GM19328 (cell line): ENCODE measurements around the gene ZDHHC16.
"Not testable (repeated sequence)": the region's sequence is repeated elsewhere in the genome, so short reads cannot be mapped to it uniquely, and the experiment has no call there.

ENCODE experiments used
- ATAC-seq: cut with Tn5 transposase; IDR thresholded peaks from one replicate; pipeline ENCODE4 v1.9.1; 2021; ENCODE audit warnings: mild to moderate bottlenecking, moderate library complexity; ENCODE audit not compliant: unreplicated experiment

Gene ZDHHC16

GRCh38 chr10:97445722-97446639 lies at the start of gene ZDHHC16, which contains the start of gene EXOSC1:
Gene ZDHHC16, plus strand, starts transcription at chr10:97446175. Its CDS starts 5,501 bp downstream, at chr10:97451676.
Gene EXOSC1, minus strand, starts transcription at chr10:97446006. Its CDS starts 21 bp downstream, at chr10:97445985.
- ATAC-seq = peak; percentile 95

GRCh38 chr10:97399843-97400545 lies 46.0 kb upstream of the ZDHHC16 start:
- ATAC-seq = no peak

- ATAC-seq = peak; percentile 94
Measured at GRCh38 chr10:97400665-97401454, 45.1 kb upstream of the ZDHHC16 start, which contains the start of gene RRP12. Gene RRP12, minus strand, starts transcription at chr10:97401340. Its CDS starts 109 bp downstream, at chr10:97401231.

GRCh38 chr10:97401455-97401919 lies 44.5 kb upstream of the ZDHHC16 start:
- ATAC-seq = no peak

DNA sequence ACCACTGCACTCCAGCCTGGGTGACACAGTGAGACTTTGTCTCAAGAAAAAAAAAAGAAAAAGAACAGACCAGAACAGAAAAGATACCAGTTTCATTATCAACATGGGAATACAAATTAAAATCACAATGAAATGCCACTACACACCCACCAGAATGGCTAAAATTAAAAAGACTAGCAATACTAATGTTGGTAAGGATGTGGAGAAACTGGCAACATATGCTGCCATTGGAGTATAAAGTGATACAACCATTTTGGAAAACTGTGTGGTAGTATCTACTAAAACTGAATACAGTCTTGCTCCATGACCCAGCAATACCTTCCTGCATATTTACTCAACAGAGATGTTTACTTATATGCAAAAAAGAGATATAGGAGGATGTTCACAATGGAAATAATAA lies 41.9 kb upstream of the ZDHHC16 start:
- ATAC-seq = no peak

DNA sequence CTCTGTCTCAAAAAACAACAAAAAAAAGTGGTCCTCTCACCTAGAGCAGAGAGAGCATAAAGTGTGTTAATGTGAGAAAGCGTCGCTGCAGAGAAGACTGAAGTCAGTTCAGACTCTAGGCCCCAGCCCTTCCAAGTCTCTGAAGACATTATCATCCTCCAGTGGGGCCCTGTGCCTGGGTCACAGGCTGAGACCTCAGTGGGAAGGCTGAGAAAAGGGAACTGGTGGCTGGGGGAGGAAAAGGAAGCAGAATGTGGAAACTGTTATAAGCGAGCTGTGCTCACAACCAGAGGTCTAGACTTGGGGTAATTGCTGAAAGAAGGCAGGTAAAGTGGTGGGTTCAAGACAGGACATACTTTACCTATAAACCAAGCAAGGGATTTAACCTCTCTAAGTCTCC lies 39.9 kb upstream of the ZDHHC16 start:
- ATAC-seq = no peak

DNA sequence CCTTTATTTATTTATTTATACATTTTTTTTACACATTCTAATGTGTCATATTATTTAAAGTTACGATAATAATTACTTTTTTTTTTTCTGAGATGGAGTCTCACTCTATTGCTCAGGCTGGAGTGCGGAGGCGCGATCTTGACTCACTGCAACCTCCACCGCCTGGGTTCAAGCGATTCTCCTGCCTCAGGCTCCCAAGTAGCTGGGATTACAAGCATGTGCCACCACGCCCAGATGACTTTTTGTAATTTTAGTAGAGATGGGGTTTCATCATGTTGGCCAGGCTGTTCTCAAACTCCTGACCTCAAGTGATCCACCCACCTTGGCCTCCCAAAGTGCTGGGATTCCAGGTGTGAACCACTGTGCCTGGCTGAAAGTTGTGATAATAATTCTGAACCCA lies 39.5 kb upstream of the ZDHHC16 start:
- ATAC-seq = not testable (repeated sequence)

GRCh38 chr10:97407211-97407951 lies 38.6 kb upstream of the ZDHHC16 start:
- ATAC-seq = peak; percentile 94

GRCh38 chr10:97407952-97408248 lies 38.1 kb upstream of the ZDHHC16 start:
- ATAC-seq = no peak

DNA sequence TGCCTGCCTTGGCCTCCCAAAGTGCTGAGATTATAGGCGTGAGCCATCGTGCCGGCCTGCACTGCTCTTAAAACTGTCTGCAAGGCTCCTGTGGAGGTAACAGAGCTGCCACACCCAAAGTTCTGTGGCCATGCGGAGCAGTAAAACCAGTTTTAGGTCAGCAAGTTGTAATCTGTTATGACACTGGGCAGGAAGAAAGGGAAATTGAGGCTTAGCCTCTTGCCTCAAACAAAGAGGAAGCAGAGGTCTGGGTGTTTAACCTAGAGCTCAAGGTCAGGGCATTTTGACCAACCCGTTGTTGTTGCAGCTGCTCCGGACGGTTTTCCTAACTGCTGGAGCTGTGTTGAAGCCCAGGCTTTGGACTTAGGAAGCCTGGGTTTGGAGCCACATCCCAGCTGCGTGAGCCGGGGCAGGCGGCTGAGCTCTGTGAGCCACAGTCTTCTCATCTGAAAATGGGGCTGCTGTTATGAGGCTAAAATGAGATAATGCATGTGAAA lies 37.4 kb upstream of the ZDHHC16 start:
- no peak for ATAC-seq

- ATAC-seq = no peak
Measured at GRCh38 chr10:97411406-97411805, 34.6 kb upstream of the ZDHHC16 start.

- ATAC-seq = no peak
Measured at GRCh38 chr10:97412891-97413304, 33.1 kb upstream of the ZDHHC16 start.

DNA sequence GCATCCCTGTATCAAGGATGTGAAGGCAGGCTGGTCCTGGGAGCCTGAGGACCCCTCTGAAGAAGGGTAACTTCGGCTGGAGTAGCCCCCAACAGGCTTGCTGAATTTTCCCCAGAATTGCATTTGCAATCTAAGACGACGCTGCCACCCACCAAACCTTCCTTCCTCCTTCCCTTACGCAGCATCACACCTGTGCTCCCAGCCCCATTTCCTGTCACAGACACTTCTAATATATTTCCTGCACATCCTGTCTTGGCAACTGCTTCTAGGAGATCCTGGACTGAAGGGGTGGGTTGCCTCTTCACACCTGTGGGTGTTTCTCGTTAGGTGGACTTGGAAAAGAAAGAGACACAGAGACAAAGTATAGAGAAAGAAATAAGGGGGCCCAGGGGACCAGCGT lies 29.4 kb upstream of the ZDHHC16 start:
- ATAC-seq = no peak

- not testable (repeated sequence) for ATAC-seq
Measured at GRCh38 chr10:97423757-97424098, 22.2 kb upstream of the ZDHHC16 start.

- peak; percentile 82 for ATAC-seq
Measured at GRCh38 chr10:97425964-97426775, 19.8 kb upstream of the ZDHHC16 start, which contains the start of gene PGAM1. Gene PGAM1, plus strand, starts transcription at chr10:97426191. Its CDS starts 117 bp downstream, at chr10:97426308.

DNA sequence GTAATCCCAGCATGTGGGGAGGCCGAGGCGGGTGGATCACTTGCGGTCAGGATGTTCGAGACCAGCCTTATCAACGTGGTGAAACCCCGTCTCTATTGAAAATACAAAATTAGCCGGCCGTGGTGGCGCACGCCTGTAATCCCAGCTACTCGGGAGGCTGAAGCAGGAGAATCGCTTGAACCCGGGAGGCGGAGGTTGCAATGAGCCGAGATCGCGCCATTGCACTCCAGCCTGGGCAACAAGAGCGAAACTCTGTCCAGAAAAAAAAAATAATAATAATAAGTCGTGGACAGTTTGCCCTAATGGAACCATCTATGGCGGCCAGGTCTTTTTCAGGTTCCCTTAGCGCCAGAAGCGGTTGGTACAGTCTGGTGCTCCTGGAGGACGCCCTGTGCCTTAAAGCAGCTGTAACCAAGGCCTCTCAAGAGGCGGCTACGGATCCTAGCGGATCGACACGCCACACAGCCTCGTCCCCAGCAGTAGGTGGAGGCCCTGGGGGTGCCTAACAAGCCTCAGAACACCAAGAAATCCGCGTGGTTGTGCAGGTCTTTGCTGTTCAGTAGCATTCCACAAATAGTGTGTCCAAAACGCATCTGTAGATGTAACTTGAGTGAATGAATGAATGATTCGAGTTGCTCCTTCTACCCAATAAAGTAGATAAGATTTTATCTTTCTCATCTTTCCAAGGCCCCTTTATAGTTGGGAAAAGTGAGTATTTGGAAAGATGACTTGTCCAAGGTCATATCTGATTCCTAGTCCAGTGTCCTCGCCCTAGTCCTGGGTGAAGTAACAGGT lies 19.0 kb upstream of the ZDHHC16 start:
- ATAC-seq = no peak

GRCh38 chr10:97427571-97428179 lies 18.3 kb upstream of the ZDHHC16 start:
- ATAC-seq = no peak

DNA sequence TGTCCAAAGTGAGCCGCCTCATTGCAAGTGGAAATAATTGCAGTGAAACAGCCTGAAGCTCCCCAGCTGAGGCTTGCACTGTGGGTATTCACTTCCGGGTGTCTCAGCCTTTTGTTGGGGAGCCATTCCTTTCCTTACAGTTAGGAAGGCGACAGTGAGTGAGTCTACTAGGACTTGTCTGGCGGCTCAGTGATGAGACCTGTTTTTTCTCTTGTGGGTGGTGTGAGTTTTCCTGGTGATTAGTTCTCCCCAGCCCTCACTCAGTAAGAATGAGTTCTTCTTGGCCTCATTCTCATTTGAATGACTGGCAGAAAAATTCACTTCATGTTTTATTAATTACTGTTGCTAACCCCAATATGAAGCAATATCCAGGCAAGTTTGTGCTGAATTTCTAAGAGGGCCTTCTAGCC lies 17.4 kb upstream of the ZDHHC16 start:
- ATAC-seq = no peak
